Measurements from ENCODE around the gene CIDEB. TPM values are rescaled to one million over a fixed set of nuclear protein-coding genes. Genes with fewer than 3 reads are reported as not detected.

The CIDEB gene
- total and polyA plus RNA-seq, 9 of the 15 experiments (the other 6 are each of a cell fraction or from before 2014, with no cell fraction given): 0.03 to 0.35 (median 0.09) TPM; not detected in 3

DNA sequence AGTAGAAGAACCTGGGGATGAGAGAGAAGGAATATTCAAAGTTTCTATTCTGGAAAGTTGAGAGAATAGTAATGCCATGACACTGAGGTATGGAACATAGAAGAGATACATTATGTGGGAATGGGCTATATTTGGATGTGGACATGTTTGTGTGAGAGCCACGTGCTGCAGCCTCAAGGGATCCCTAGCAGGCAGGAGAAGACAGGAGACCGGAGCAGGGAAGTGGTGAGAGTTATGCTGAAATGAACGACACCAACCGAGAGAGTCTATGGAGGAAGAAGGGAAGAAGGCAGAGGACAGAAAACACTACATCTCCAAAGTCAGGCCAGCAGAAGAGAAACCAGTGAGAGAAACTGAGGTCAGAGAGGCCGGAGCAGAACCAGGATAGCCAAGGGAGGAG is 42.0 kb upstream of the CIDEB start (continued):
- TF ChIP-seq, protein P1, sequence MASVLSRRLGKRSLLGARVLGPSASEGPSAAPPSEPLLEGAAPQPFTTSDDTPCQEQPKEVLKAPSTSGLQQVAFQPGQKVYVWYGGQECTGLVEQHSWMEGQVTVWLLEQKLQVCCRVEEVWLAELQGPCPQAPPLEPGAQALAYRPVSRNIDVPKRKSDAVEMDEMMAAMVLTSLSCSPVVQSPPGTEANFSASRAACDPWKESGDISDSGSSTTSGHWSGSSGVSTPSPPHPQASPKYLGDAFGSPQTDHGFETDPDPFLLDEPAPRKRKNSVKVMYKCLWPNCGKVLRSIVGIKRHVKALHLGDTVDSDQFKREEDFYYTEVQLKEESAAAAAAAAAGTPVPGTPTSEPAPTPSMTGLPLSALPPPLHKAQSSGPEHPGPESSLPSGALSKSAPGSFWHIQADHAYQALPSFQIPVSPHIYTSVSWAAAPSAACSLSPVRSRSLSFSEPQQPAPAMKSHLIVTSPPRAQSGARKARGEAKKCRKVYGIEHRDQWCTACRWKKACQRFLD (CRISPR knock-in tag; IDR thresholded peaks at IDR 0.05): no peak
- TF ChIP-seq KLF10 (CRISPR knock-in tag; IDR thresholded peaks at IDR 0.05) (no peak), SAFB2 (IDR thresholded peaks at IDR 0.05; ENCODE audit: borderline replicate concordance, low read depth, low read length, severe bottlenecking) (no peak), SP2 (IDR thresholded peaks at IDR 0.05; ENCODE audit: extremely low read depth, low read depth, low read length, poor library complexity, severe bottlenecking) (no peak)

DNA sequence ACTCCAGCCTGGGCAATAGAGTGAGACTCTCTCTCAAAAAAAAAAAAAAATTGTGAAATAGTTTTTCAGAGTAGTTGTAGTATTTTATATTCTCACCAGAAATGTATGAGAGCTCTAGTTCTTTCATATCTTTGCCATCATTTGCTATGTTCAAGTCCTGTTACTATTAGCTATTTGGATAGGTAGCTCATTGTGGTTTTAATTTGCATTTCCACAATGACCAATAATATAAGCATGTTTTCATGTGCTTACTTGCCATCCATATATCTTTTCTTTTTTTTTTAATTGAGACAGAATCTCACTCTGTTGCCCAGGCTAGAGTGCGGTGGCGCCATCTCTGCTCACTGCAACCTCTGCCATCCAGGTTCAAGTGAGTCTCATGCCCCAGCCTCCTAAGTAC is 40.4 kb upstream of the CIDEB start:
- H3K79me2 ChIP-seq (ENCODE audit: control insufficient read depth, insufficient read depth, low read length): no peaks in the 10 kb centered on the region
- TF ChIP-seq, protein P2, sequence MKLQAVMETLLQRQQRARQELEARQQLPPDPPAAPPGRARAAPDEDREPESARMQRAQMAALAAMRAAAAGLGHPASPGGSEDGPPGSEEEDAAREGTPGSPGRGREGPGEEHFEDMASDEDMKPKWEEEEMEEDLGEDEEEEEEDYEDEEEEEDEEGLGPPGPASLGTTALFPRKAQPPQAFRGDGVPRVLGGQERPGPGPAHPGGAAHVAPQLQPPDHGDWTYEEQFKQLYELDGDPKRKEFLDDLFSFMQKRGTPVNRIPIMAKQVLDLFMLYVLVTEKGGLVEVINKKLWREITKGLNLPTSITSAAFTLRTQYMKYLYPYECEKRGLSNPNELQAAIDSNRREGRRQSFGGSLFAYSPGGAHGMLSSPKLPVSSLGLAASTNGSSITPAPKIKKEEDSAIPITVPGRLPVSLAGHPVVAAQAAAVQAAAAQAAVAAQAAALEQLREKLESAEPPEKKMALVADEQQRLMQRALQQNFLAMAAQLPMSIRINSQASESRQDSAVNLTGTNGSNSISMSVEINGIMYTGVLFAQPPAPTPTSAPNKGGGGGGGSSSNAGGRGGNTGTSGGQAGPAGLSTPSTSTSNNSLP (IDR thresholded peaks at IDR 0.05; ENCODE audit: borderline replicate concordance, low read depth, low read length): no peak
- TF ChIP-seq TEAD1 (CRISPR knock-in tag; IDR thresholded peaks at IDR 0.05) (no peak), ZNF134 (CRISPR knock-in tag; conservative IDR thresholded peaks at IDR 0.05) (no peak), SP2 (IDR thresholded peaks at IDR 0.05; ENCODE audit: extremely low read depth, low read depth, low read length, poor library complexity, severe bottlenecking) (no peak), CHD2 (IDR thresholded peaks at IDR 0.05; ENCODE audit: low read depth, low read length) (no peak), CREBBP (IDR thresholded peaks at IDR 0.05; ENCODE audit: low read depth, low read length) (no peak), ZNF121 (CRISPR knock-in tag; conservative IDR thresholded peaks at IDR 0.05) (no peak), ZNF436 (CRISPR knock-in tag; IDR thresholded peaks at IDR 0.05) (no peak), SRSF3 (IDR thresholded peaks at IDR 0.05; ENCODE audit: insufficient read depth, low read length) (no peak), MCM3 (IDR thresholded peaks at IDR 0.05) (no peak), HEY1 (CRISPR knock-in tag; IDR thresholded peaks at IDR 0.05; ENCODE audit: borderline replicate concordance) (no peak), MTA2 (IDR thresholded peaks at IDR 0.05; ENCODE audit: low read depth) (no peak), ILK (tag; IDR thresholded peaks at IDR 0.05; ENCODE audit: borderline replicate concordance, low read depth) (no peak), NBN (IDR thresholded peaks at IDR 0.05; ENCODE audit: low read depth) (no peak), GATAD2A (IDR thresholded peaks at IDR 0.05) (no peak)
- TF ChIP-seq, protein P3, sequence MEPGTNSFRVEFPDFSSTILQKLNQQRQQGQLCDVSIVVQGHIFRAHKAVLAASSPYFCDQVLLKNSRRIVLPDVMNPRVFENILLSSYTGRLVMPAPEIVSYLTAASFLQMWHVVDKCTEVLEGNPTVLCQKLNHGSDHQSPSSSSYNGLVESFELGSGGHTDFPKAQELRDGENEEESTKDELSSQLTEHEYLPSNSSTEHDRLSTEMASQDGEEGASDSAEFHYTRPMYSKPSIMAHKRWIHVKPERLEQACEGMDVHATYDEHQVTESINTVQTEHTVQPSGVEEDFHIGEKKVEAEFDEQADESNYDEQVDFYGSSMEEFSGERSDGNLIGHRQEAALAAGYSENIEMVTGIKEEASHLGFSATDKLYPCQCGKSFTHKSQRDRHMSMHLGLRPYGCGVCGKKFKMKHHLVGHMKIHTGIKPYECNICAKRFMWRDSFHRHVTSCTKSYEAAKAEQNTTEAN (CRISPR knock-in tag; IDR thresholded peaks at IDR 0.05): no peak

More for the DNA sequence above, 40.4 kb upstream of the CIDEB start:
- in situ Hi-C loops (cut with MboI): loop anchor here (25.0 kb wide), 1 partner anchor 339 kb away; no protein-coding TSS in a partner anchor
- H3K27ac ChIP-seq (ENCODE audit: extremely low read depth, low read depth, low read length): no peak overlapping the region
- DNase-seq (ENCODE audit: extremely low read depth in 1 of 4, low spot score in 3 of 4) (no peak), FAIRE-seq (no peak), ATAC-seq (no peak)
- intact Hi-C loops (cut with micrococcal nuclease): no loop called here
- POLR2A ChIA-PET: interaction anchor here (0.8 kb wide), 1 partner anchor 10 kb away, joined by 4 read pairs; no protein-coding TSS in a partner anchor
- H3K4me1 ChIP-seq (replicated peaks in 1 of 2; ENCODE audit: control insufficient read depth in 2 of 2, insufficient read depth in 2 of 2, low read length in 2 of 2): peaks cover 0 to 10% of the 10 kb centered on the region in 2 experiments; a peak in 3 of 5 replicates
- no peak overlapping the region for H3K4me3 ChIP-seq
- H3K27me3 ChIP-seq (ENCODE audit: control insufficient read depth in 2 of 2, insufficient read depth in 2 of 2, low read length in 2 of 2): no peaks in the 10 kb centered on the region; a peak in 1 of 5 replicates
- no peaks in the 10 kb centered on the region for H3K9me1 ChIP-seq (ENCODE audit: control insufficient read depth, insufficient read depth, low read length)
- WGBS (ENCODE audit: insufficient coverage, low coverage, missing lambda C conversion rate): 93% methylated on average over 2 of the region's 2 CpGs
- H4K20me1 ChIP-seq (replicated peaks; ENCODE audit: control insufficient read depth, insufficient read depth, low read length): no peaks in the 10 kb centered on the region
- no TSS peak for BruUV-seq (replicated peaks)
- no peaks in the 10 kb centered on the region for H3K36me3 ChIP-seq (ENCODE audit: control insufficient read depth, insufficient read depth, low read length)
- no peak overlapping the region for H3K4me2 ChIP-seq (ENCODE audit: insufficient read depth, low read length)
- no peaks in the 10 kb centered on the region for H3K9me3 ChIP-seq (replicated peaks; ENCODE audit: control insufficient read depth, insufficient read depth, low read depth, low read length)
- CTCF ChIA-PET (ENCODE audit: low intra/inter-chr PET ratio): no interaction called here
- H3K9ac ChIP-seq (ENCODE audit: insufficient read depth in 1 of 2, low read depth in 2 of 2, low read length in 2 of 2): no peak overlapping the region
- no peak overlapping the region for H2AFZ ChIP-seq (ENCODE audit: low read depth, low read length)

Data from K562 (cell line).